CD8-positive, alpha-beta memory T cell (primary cell): ENCODE results near the gene NPAS2. TPM values are rescaled to one million over a fixed set of nuclear protein-coding genes. Genes with fewer than 3 reads are reported as not detected.

Experiments used
- CTCF ChIA-PET: fragments of 350-600 bp; sonication (Branson Sonifier 250); formaldehyde crosslinking; loops from one replicate; lab custom pipeline; 2021; ENCODE audit warnings: antibody characterized with exemption; lab: Charles Lee
- POLR2A ChIA-PET: fragments of 350-600 bp; sonication (Branson Sonifier 250); formaldehyde crosslinking; loops from one replicate; lab custom pipeline; 2021; ENCODE audit warnings: antibody characterized with exemption; lab: Charles Lee
- DNase-seq, 5 donors: peaks; one replicate each; pipeline versions ENCODE4 v3.0.0 to v3.0.0-alpha.2; 2020 to 2022; ENCODE audit warnings: mixed read lengths in 1 of 5
- H3K27ac ChIP-seq: one replicate; pipeline ENCODE4 v1.7.0; 2013; ENCODE audit warnings: low read depth, mild to moderate bottlenecking, low read length, moderate library complexity
- H3K27me3 ChIP-seq: 2 replicates; pipeline ENCODE4 v1.7.0; 2013; ENCODE audit warnings: low read length, mild to moderate bottlenecking; ENCODE audit not compliant: insufficient read depth, poor library complexity, severe bottlenecking
- H3K36me3 ChIP-seq: 2 replicates; pipeline ENCODE4 v1.7.0; 2013; ENCODE audit warnings: mild to moderate bottlenecking, low read length, moderate library complexity; ENCODE audit not compliant: insufficient read depth
- H3K4me1 ChIP-seq: 2 replicates; pipeline ENCODE4 v1.7.0; 2013; ENCODE audit warnings: mild to moderate bottlenecking, low read length, moderate library complexity; ENCODE audit not compliant: insufficient read depth
- H3K4me3 ChIP-seq: 2 replicates; pipeline ENCODE4 v1.7.0; 2013; ENCODE audit warnings: mild to moderate bottlenecking, low read length
- H3K9me3 ChIP-seq: 2 replicates; pipeline ENCODE4 v1.7.0; 2013; ENCODE audit warnings: mild to moderate bottlenecking, low read length
- H3K27ac Mint-ChIP-seq, 8 donors: one replicate each; pipeline ENCODE4 v1.8.0; 2020 to 2021; ENCODE audit warnings: mixed read lengths in 8 of 8, mild to moderate bottlenecking in 6 of 8, inconsistent platforms in 3 of 8, moderate library complexity in 3 of 8
- H3K27me3 Mint-ChIP-seq, 2 donors: one replicate each; pipeline ENCODE4 v1.8.0; 2020 to 2021; ENCODE audit warnings: mixed read lengths in 2 of 2, mild to moderate bottlenecking in 1 of 2, moderate library complexity in 1 of 2
- H3K36me3 Mint-ChIP-seq, 3 donors: one replicate each; pipeline ENCODE4 v1.8.0; 2020 to 2021; ENCODE audit warnings: mixed read lengths in 3 of 3, inconsistent platforms in 1 of 3, mild to moderate bottlenecking in 1 of 3
- H3K4me1 Mint-ChIP-seq, 3 donors: one replicate each; pipeline ENCODE4 v1.8.0; 2020 to 2021; ENCODE audit warnings: mixed read lengths in 3 of 3, inconsistent platforms in 1 of 3, mild to moderate bottlenecking in 1 of 3
- H3K4me3 Mint-ChIP-seq, 7 donors: one replicate each; pipeline ENCODE4 v1.8.0; 2020 to 2021; ENCODE audit warnings: mixed read lengths in 7 of 7, mild to moderate bottlenecking in 6 of 7, moderate library complexity in 4 of 7, inconsistent platforms in 2 of 7
- H3K9me3 Mint-ChIP-seq, 5 donors: one replicate each; pipeline ENCODE4 v1.8.0; 2020 to 2022; ENCODE audit warnings: mixed read lengths in 5 of 5, mild to moderate bottlenecking in 3 of 5, moderate library complexity in 2 of 5, inconsistent platforms in 1 of 5
- polyA plus RNA-seq: library from polyadenylated mRNA; unstranded; fragments of 300-500 nt; fragmentation: Illumina TruSeq; gene quantifications from one replicate; pipeline ENCODE4 v1.2.3, GENCODE V29; 2021
- total RNA-seq, 2 experiments: library from RNA; stranded (reverse); gene quantifications; one replicate each; pipeline ENCODE4 v1.2.3, GENCODE V29; 2021

The NPAS2 gene
- total and polyA plus RNA-seq, 3 experiments from 2014 or later, result 0.75 to 1.8 (median 1.1) TPM

DNA sequence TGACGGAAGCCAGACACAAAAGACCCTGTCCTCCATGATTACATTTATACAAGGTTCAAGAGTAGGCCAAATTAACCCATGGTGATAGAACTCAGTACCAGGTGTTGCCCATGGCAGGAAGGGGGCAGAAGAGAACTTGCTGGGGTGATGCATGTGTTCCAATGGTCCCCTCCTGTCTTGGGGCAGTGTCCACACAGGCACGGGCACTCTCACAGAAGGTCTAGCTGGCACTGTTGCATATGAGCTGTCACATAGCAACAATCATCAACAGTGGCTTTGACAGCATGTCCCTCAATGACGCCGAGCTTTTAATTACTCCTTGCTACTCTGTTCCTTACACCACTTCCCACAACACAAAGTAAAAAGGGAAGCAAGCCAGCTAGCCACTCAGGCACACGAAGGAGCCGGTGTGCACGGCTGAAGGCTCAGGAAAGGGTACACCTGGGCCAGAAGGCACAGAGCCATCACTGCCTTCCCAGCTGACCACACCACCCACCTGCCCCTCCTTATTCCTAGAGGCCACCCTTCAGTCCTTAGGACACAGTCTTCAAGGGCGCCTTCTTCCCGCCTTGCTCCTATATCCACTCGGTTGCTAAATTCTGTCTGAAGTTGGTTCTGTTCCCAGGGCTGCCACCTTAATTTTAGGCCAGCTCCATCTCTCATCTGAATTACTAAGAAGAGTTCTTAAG, 211.1 kb downstream of the NPAS2 start:
- ChIA-PET POLR2A (no interaction called here), CTCF (interaction anchor here (0.9 kb wide), 1 partner anchor 18 kb away, joined by 3 read pairs; no protein-coding TSS in a partner anchor)
- Histone ChIP-seq H3K4me1 (no peaks in the 10 kb centered on the region), H3K27me3 (no peaks in the 10 kb centered on the region), H3K36me3 (no peaks in the 10 kb centered on the region), H3K27ac (no peak overlapping the region), H3K4me3 (no peak overlapping the region), H3K9me3 (no peaks in the 10 kb centered on the region)
- H3K9me3 Mint-ChIP-seq, result no peaks in the 10 kb centered on the region
- no peaks in the 10 kb centered on the region for H3K36me3 Mint-ChIP-seq
- no peak for DNase-seq
- peak overlapping the region in 1 of 8 donors; percentile 19 for H3K27ac Mint-ChIP-seq
- no peaks in the 10 kb centered on the region for H3K4me1 Mint-ChIP-seq
- H3K4me3 Mint-ChIP-seq, result no peak overlapping the region
- H3K27me3 Mint-ChIP-seq, result peaks cover 9 to 19% of the 10 kb centered on the region in 2 donors

GRCh38 chr2:101032084-101032776, 212.3 kb downstream of the NPAS2 start:
- H3K27ac ChIP-seq, result no peak overlapping the region
- no peak overlapping the region for H3K27ac Mint-ChIP-seq
- ChIA-PET CTCF (no interaction called here), POLR2A (no interaction called here)
- no peaks in the 10 kb centered on the region for H3K36me3 ChIP-seq
- no peaks in the 10 kb centered on the region for H3K27me3 ChIP-seq
- no peak for DNase-seq
- peaks cover 9 to 19% of the 10 kb centered on the region in 2 donors for H3K27me3 Mint-ChIP-seq
- H3K4me3 Mint-ChIP-seq, result no peak overlapping the region
- H3K36me3 Mint-ChIP-seq, result no peaks in the 10 kb centered on the region
- no peak overlapping the region for H3K4me3 ChIP-seq
- no peaks in the 10 kb centered on the region for H3K4me1 Mint-ChIP-seq
- H3K9me3 ChIP-seq, result no peaks in the 10 kb centered on the region
- no peaks in the 10 kb centered on the region for H3K4me1 ChIP-seq
- no peaks in the 10 kb centered on the region for H3K9me3 Mint-ChIP-seq

- Histone ChIP-seq H3K9me3 (no peaks in the 10 kb centered on the region), H3K36me3 (no peaks in the 10 kb centered on the region), H3K27me3 (no peaks in the 10 kb centered on the region), H3K27ac (no peak overlapping the region), H3K4me1 (no peaks in the 10 kb centered on the region), H3K4me3 (no peak overlapping the region)
- H3K9me3 Mint-ChIP-seq, result no peaks in the 10 kb centered on the region
- no peaks in the 10 kb centered on the region for H3K4me1 Mint-ChIP-seq
- DNase-seq, result no peak
- H3K36me3 Mint-ChIP-seq, result no peaks in the 10 kb centered on the region
- H3K27me3 Mint-ChIP-seq, result peaks cover 2 to 15% of the 10 kb centered on the region in 2 donors
- CTCF ChIA-PET, result interaction anchor here (0.7 to 1.1 kb wide), 2 partner anchors 9 to 169 kb away, joined by 4 read pairs; no protein-coding TSS in a partner anchor
- H3K4me3 Mint-ChIP-seq, result no peak overlapping the region
- H3K27ac Mint-ChIP-seq, result no peak overlapping the region
- POLR2A ChIA-PET, result no interaction called here
These were observed 216.6 kb downstream of the NPAS2 start for GRCh38 chr2:101036562-101036961.

DNA sequence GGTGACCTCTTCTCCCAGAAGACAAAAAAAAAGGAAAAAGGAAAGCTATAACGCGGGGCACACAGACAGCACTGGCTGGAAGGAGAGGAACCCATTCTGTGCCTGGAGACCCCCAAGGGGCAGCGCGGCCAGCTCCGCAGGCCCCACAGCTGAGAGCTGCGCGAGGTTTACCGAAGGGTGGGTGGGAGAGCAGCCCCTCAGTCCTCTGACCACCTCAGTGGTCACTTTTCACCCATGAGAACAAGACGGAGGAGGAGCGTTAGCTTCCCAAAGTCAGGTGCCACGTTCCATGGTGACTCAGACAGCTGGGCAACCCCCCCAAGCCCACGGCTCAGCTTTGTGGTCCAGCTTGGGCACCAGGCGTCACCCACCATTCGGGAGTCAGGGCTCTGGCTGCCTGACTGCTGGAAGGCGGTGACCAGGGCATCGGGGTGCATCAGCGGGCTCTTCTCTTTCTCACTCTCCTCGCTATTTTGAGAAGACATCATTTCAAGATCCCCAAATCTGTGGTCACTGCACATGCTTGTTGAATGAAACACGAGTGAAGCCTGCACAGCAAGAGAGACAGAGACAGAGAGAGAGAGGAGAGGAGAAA, 217.3 kb downstream of the NPAS2 start:
- no peaks in the 10 kb centered on the region for H3K27me3 ChIP-seq
- Mint-ChIP-seq H3K36me3 (no peaks in the 10 kb centered on the region), H3K27ac (no peak overlapping the region), H3K9me3 (no peaks in the 10 kb centered on the region), H3K4me3 (no peak overlapping the region), H3K27me3 (peaks cover 2 to 15% of the 10 kb centered on the region in 2 donors), H3K4me1 (no peaks in the 10 kb centered on the region)
- no peaks in the 10 kb centered on the region for H3K9me3 ChIP-seq
- ChIA-PET POLR2A (no interaction called here), CTCF (interaction anchor here (0.7 to 1.1 kb wide), 2 partner anchors 10 to 168 kb away, joined by 4 read pairs; no protein-coding TSS in a partner anchor)
- DNase-seq, result no peak
- H3K27ac ChIP-seq, result no peak overlapping the region
- H3K4me1 ChIP-seq, result no peaks in the 10 kb centered on the region
- no peaks in the 10 kb centered on the region for H3K36me3 ChIP-seq
- no peak overlapping the region for H3K4me3 ChIP-seq

- DNase-seq, result no peak
- H3K9me3 Mint-ChIP-seq, result no peaks in the 10 kb centered on the region
- ChIA-PET CTCF (no interaction called here), POLR2A (no interaction called here)
- no peaks in the 10 kb centered on the region for H3K36me3 Mint-ChIP-seq
- H3K4me1 Mint-ChIP-seq, result no peaks in the 10 kb centered on the region
- Histone ChIP-seq H3K4me3 (no peak overlapping the region), H3K4me1 (no peaks in the 10 kb centered on the region), H3K27ac (no peak overlapping the region), H3K27me3 (no peaks in the 10 kb centered on the region), H3K36me3 (no peaks in the 10 kb centered on the region), H3K9me3 (no peaks in the 10 kb centered on the region)
- H3K27me3 Mint-ChIP-seq, result peaks cover 2 to 19% of the 10 kb centered on the region in 2 donors
- no peak overlapping the region for H3K4me3 Mint-ChIP-seq
- no peak overlapping the region for H3K27ac Mint-ChIP-seq
These were observed 218.7 kb downstream of the NPAS2 start for GRCh38 chr2:101038455-101039255.

- POLR2A ChIA-PET, result no interaction called here
- Mint-ChIP-seq H3K9me3 (no peaks in the 10 kb centered on the region), H3K4me3 (no peak overlapping the region), H3K27ac (no peak overlapping the region), H3K36me3 (no peaks in the 10 kb centered on the region), H3K27me3 (peaks cover 3 to 21% of the 10 kb centered on the region in 2 donors), H3K4me1 (no peaks in the 10 kb centered on the region)
- H3K27me3 ChIP-seq, result peaks cover 3% of the 10 kb centered on the region
- H3K27ac ChIP-seq, result no peak overlapping the region
- H3K9me3 ChIP-seq, result no peaks in the 10 kb centered on the region
- DNase-seq, result no peak
- H3K36me3 ChIP-seq, result no peaks in the 10 kb centered on the region
- no peaks in the 10 kb centered on the region for H3K4me1 ChIP-seq
- H3K4me3 ChIP-seq, result no peak overlapping the region
- CTCF ChIA-PET, result no interaction called here
These were observed 220.1 kb downstream of the NPAS2 start for GRCh38 chr2:101040072-101040471.

DNA sequence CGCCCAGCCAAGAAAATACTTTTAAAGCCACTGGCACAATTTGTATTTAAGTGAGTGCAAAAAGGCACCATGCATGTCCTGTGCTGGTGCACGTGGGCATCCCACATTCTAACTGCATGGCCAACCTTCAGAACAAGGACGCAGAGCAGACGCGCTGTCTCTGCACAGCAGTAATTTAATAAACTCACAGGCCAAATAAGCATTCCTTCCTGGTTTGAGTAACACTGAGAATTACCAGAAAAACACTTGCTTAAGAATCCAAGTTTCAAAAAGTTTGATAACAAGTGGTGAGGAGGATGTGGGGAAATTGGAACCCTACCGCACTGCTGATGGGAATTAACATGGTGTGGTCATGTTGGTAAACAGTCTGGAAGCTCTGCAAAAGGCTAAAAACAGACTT, 220.8 kb downstream of the NPAS2 start:
- POLR2A ChIA-PET, result no interaction called here
- CTCF ChIA-PET, result no interaction called here
- no peaks in the 10 kb centered on the region for H3K9me3 ChIP-seq
- Mint-ChIP-seq H3K4me3 (no peak overlapping the region), H3K9me3 (no peaks in the 10 kb centered on the region), H3K4me1 (no peaks in the 10 kb centered on the region), H3K27ac (no peak overlapping the region), H3K27me3 (peaks cover 3 to 21% of the 10 kb centered on the region in 2 donors), H3K36me3 (no peaks in the 10 kb centered on the region)
- H3K27me3 ChIP-seq, result peaks cover 3% of the 10 kb centered on the region
- DNase-seq, result no peak
- H3K27ac ChIP-seq, result no peak overlapping the region
- no peaks in the 10 kb centered on the region for H3K36me3 ChIP-seq
- H3K4me1 ChIP-seq, result no peaks in the 10 kb centered on the region
- H3K4me3 ChIP-seq, result no peak overlapping the region
